ENCODE measurements around the gene PRPH2. TPM values are rescaled to one million over a fixed set of nuclear protein-coding genes. Genes with fewer than 3 reads are reported as not detected.

PRPH2 gene
- total RNA-seq, 6 experiments from 2014 or later = 0.16 TPM; not detected in 5

- Histone ChIP-seq H3K36me3 (no peaks in the 10 kb centered on the region), H3K9me3 (no peaks in the 10 kb centered on the region), H3K27me3 (no peaks in the 10 kb centered on the region), H3K4me3 (peak overlapping the region; percentile 67 to 86 (median 83)), H3K4me1 (peaks cover 0 to 15% (median 3%) of the 10 kb centered on the region in 4 donors), H3K27ac (peak overlapping the region; percentile 74 to 93 (median 85))
- 0% methylated on average over 23 of the region's 55 CpGs for WGBS (ENCODE audit: insufficient coverage, low coverage, low lambda C conversion rate, missing lambda C conversion rate)
- TF ChIP-seq CTCF (IDR thresholded peaks at IDR 0.05) (no peak), POLR2A (IDR thresholded peaks at IDR 0.05) (peak; percentile 76)
- DNase-seq (peak; percentile 84 to 88 (median 86)), ATAC-seq (peak; percentile 74 to 82 (median 76))
- intact Hi-C loops (cut with DNase I) = loop anchor here in 1 of 2 donors (10.0 kb wide), 1 partner anchor 138 kb away; no protein-coding TSS in a partner anchor
Observed at GRCh38 chr6:42746463-42747391, 24.3 kb upstream of the PRPH2 start.

- H3K27ac ChIP-seq = peak within 1 kb of the TSS; percentile 74 to 93 (median 90)
- peaks cover 0 to 15% (median 3%) of the 10 kb centered on the region in 4 donors for H3K4me1 ChIP-seq
- no peaks in the 10 kb centered on the region for H3K27me3 ChIP-seq
- WGBS (ENCODE audit: insufficient coverage, low coverage, low lambda C conversion rate, missing lambda C conversion rate) = 0% methylated on average over 27 of the region's 57 CpGs
- peak within 1 kb of the TSS; percentile 83 to 98 (median 86) for H3K4me3 ChIP-seq
- intact Hi-C loops (cut with DNase I) = loop anchor here in 1 of 2 donors (10.0 kb wide), 1 partner anchor 139 kb away; no protein-coding TSS in a partner anchor
- H3K36me3 ChIP-seq = no peaks in the 10 kb centered on the region
- ATAC-seq (peak; percentile 85 to 93 (median 88)), DNase-seq (peak; percentile 95 to 98 (median 97))
- no peaks in the 10 kb centered on the region for H3K9me3 ChIP-seq
- TF ChIP-seq CTCF (IDR thresholded peaks at IDR 0.05) (no peak), POLR2A (IDR thresholded peaks at IDR 0.05) (peak; percentile 98)
Observed at GRCh38 chr6:42745640-42746462, 23.5 kb upstream of the PRPH2 start, which contains the start of gene TBCC. TBCC (minus strand) TSS chr6:42746103; CDS start chr6:42746073, 30 bp downstream.

- no peak for ATAC-seq
- WGBS (ENCODE audit: insufficient coverage, low coverage, low lambda C conversion rate, missing lambda C conversion rate) = 2% methylated on average over 10 of the region's 29 CpGs
Observed at GRCh38 chr6:42745083-42745639, 22.8 kb upstream of the PRPH2 start.

More at GRCh38 chr6:42745083-42745639, 22.8 kb upstream of the PRPH2 start:
- H3K27me3 ChIP-seq = no peaks in the 10 kb centered on the region
- no peaks in the 10 kb centered on the region for H3K36me3 ChIP-seq
- no peaks in the 10 kb centered on the region for H3K9me3 ChIP-seq
- intact Hi-C loops (cut with DNase I) = loop anchor here in 1 of 2 donors (10.0 kb wide), 1 partner anchor 140 kb away; no protein-coding TSS in a partner anchor
- peak; percentile 33 to 63 (median 53) for DNase-seq
- peak overlapping the region; percentile 83 to 98 (median 86) for H3K4me3 ChIP-seq
- peaks cover 0 to 15% (median 3%) of the 10 kb centered on the region in 4 donors for H3K4me1 ChIP-seq
- TF ChIP-seq CTCF (IDR thresholded peaks at IDR 0.05) = no peak
- TF ChIP-seq POLR2A (IDR thresholded peaks at IDR 0.05) = no peak
- peak overlapping the region; percentile 72 to 90 (median 83) for H3K27ac ChIP-seq
